Colonic mucosa (tissue), 4 donors: ENCODE results near the gene BRAT1. TPM values are rescaled to one million over a fixed set of nuclear protein-coding genes. Genes with fewer than 3 reads are reported as not detected.

Experiments
- DNase-seq: peaks from one replicate; pipeline ENCODE4 v3.0.0-alpha.2; 2020
- H3K27ac ChIP-seq: fragments of 200-600 bp; one replicate; pipeline ENCODE4 v1.8.0; 2021
- H3K27me3 ChIP-seq: fragments of 200-600 bp; one replicate; pipeline ENCODE4 v1.8.0; 2021
- H3K36me3 ChIP-seq: fragments of 200-600 bp; one replicate; pipeline ENCODE4 v1.8.0; 2021
- H3K4me1 ChIP-seq: fragments of 200-600 bp; one replicate; pipeline ENCODE4 v1.8.0; 2021; ENCODE audit warnings: mild to moderate bottlenecking
- H3K4me3 ChIP-seq: fragments of 200-600 bp; one replicate; pipeline ENCODE4 v1.8.0; 2021
- H3K9ac ChIP-seq, 2 donors: one replicate each; pipeline ENCODE4 v1.7.0; 2013; ENCODE audit warnings: control low read depth in 2 of 2, low read depth in 2 of 2, low read length in 2 of 2
- H3K9me3 ChIP-seq: fragments of 200-600 bp; one replicate; pipeline ENCODE4 v1.8.0; 2021
- CTCF ChIP-seq: fragments of 200-600 bp; IDR thresholded peaks from one replicate; pipeline ENCODE4 v1.8.0; 2022; ENCODE audit warnings: antibody characterized with exemption, mild to moderate bottlenecking
- intact Hi-C: fragments of 100-400 bp; cut with DNase I; formaldehyde crosslinking; loops from one replicate; pipeline ENCODE4 v1.14.1; 2022
- total RNA-seq, 2 donors: library from RNA; stranded (reverse); fragmentation: NEBNext Ultra II Directional in 1 of 2; extraction: Animal tissue kit (Norgen Biotek cat#: 25700) in 1 of 2; gene quantifications; one replicate each; pipeline ENCODE4 v1.2.1, GENCODE V29; 2021
- donor health status: healthy.
- donor health status: DM: no; HTN: no; CAD: no.
- donor health status: DM: no; HTN: no; CAD: no.

The BRAT1 gene
- total RNA-seq, 2 donors from 2014 or later: 19.3 to 40.0 TPM

GRCh38 chr7:2542011-2542915 is 13.1 kb downstream of the BRAT1 start:
- Histone ChIP-seq H3K27me3 (no peaks in the 10 kb centered on the region), H3K36me3 (no peaks in the 10 kb centered on the region), H3K27ac (no peak overlapping the region), H3K4me1 (no peaks in the 10 kb centered on the region), H3K9ac (no peak overlapping the region), H3K9me3 (no peaks in the 10 kb centered on the region), H3K4me3 (no peak overlapping the region)
- no peak for TF ChIP-seq CTCF
- no peak for DNase-seq
- intact Hi-C loops: no loop called here

- Histone ChIP-seq H3K9ac (no peak overlapping the region), H3K27me3 (no peaks in the 10 kb centered on the region), H3K4me3 (no peak overlapping the region), H3K9me3 (no peaks in the 10 kb centered on the region), H3K4me1 (no peaks in the 10 kb centered on the region), H3K36me3 (no peaks in the 10 kb centered on the region), H3K27ac (no peak overlapping the region)
- no peak for DNase-seq
- no peak for TF ChIP-seq CTCF
- intact Hi-C loops: no loop called here
Measured at GRCh38 chr7:2541291-2542010, 13.9 kb downstream of the BRAT1 start.

GRCh38 chr7:2540641-2541051 is 14.7 kb downstream of the BRAT1 start:
- DNase-seq: no peak
- intact Hi-C loops: no loop called here
- H3K36me3 ChIP-seq: no peaks in the 10 kb centered on the region

GRCh38 chr7:2540133-2540532 is 15.2 kb downstream of the BRAT1 start:
- H3K9me3 ChIP-seq: no peaks in the 10 kb centered on the region
- DNase-seq: no peak
- intact Hi-C loops: no loop called here
- H3K4me1 ChIP-seq: no peaks in the 10 kb centered on the region
- H3K27ac ChIP-seq: no peak overlapping the region
- no peak overlapping the region for H3K4me3 ChIP-seq
- H3K27me3 ChIP-seq: no peaks in the 10 kb centered on the region
- no peak overlapping the region for H3K9ac ChIP-seq
- TF ChIP-seq CTCF: no peak
- no peaks in the 10 kb centered on the region for H3K36me3 ChIP-seq

More at GRCh38 chr7:2540641-2541051, 14.7 kb downstream of the BRAT1 start:
- no peak for TF ChIP-seq CTCF
- no peaks in the 10 kb centered on the region for H3K4me1 ChIP-seq
- H3K27me3 ChIP-seq: no peaks in the 10 kb centered on the region
- no peaks in the 10 kb centered on the region for H3K9me3 ChIP-seq
- H3K27ac ChIP-seq: no peak overlapping the region
- H3K4me3 ChIP-seq: no peak overlapping the region
- no peak overlapping the region for H3K9ac ChIP-seq

GRCh38 chr7:2539031-2539911 is 16.1 kb downstream of the BRAT1 start:
- TF ChIP-seq CTCF: no peak
- no peak for DNase-seq
- Histone ChIP-seq H3K36me3 (no peaks in the 10 kb centered on the region), H3K27ac (no peak overlapping the region), H3K4me3 (no peak overlapping the region), H3K4me1 (no peaks in the 10 kb centered on the region), H3K27me3 (no peaks in the 10 kb centered on the region), H3K9ac (no peak overlapping the region), H3K9me3 (no peaks in the 10 kb centered on the region)
- intact Hi-C loops: no loop called here
